ENCODE results near the gene PCCA. TPM values are rescaled to one million over a fixed set of nuclear protein-coding genes. Genes with fewer than 3 reads are reported as not detected.
"Not testable (repeated sequence)": the region's sequence is repeated elsewhere in the genome, so short reads cannot be mapped to it uniquely, and the experiment has no call there.

PCCA gene
- total and polyA plus RNA-seq, 4 donors = 8.3 to 71.8 (median 22.8) TPM

DNA sequence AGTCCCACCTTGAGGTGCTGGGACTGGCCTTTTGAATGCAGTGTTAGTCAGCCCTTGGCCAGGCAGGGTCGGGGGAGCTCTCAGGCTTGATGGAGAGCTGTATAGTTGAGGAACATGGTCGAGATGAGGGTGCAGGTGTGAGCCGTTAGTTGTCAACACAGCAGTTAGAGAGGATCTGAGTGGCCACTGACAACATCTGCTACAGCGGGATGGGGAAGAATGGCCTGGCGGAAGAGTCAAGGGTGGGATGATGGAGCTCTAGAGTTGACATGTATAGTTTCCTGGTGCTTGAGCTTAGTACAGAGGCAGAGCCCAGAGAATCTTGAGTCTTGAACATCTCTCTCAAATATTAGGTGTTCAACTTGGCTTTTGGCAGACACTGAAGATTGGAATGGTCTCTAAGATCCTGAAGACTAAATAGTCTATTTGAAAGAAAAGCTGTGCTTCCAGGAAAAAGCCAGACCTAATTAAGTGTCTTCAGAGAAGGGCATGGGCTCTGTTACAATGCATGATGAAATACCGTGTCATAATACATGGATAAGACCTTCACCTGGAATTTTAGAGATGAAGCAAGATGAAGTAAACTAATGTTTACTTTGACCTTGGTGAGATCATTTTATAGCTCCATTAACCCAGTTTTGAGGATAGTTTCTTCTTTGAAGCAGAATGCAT lies 9.7 kb downstream of the PCCA start:
- Histone ChIP-seq H3K36me3 (ENCODE audit: control insufficient read depth in 4 of 4, insufficient read depth in 4 of 4, low read length in 4 of 4) (peaks cover 0 to 5% (median 2%) of the 10 kb centered on the region in 4 donors), H3K9ac (ENCODE audit: insufficient read depth in 1 of 2, low read length in 2 of 2) (no peak overlapping the region), H3K27ac (ENCODE audit: low read depth in 1 of 2, low read length in 1 of 2) (no peak overlapping the region), H3K27me3 (ENCODE audit: control insufficient read depth in 3 of 3, insufficient read depth in 3 of 3, low read length in 2 of 3) (no peaks in the 10 kb centered on the region), H3K9me3 (ENCODE audit: control insufficient read depth in 4 of 4, insufficient read depth in 3 of 4, low read length in 3 of 4) (no peaks in the 10 kb centered on the region), H3K4me1 (ENCODE audit: control insufficient read depth in 5 of 5, insufficient read depth in 5 of 5, low read length in 5 of 5) (peaks cover 0 to 17% (median 7%) of the 10 kb centered on the region in 5 donors), H3K4me3 (no peak overlapping the region)
- no peak for TF ChIP-seq CTCF (IDR thresholded peaks at IDR 0.05; ENCODE audit: control extremely low read depth, extremely low read depth)
- DNase-seq = peak in 1 of 3 donors; percentile 13
- WGBS, 2 donors = 93 to 97% methylated on average over 6 of the region's 6 CpGs
- ATAC-seq (ENCODE audit: insufficient read depth, low FRiP score) = no peak

- not testable (repeated sequence) for H3K9me3 ChIP-seq (ENCODE audit: control insufficient read depth in 4 of 4, insufficient read depth in 3 of 4, low read length in 3 of 4); H3K27ac ChIP-seq (ENCODE audit: low read depth in 1 of 2, low read length in 1 of 2); ATAC-seq (ENCODE audit: insufficient read depth, low FRiP score); H3K4me3 ChIP-seq; H3K36me3 ChIP-seq (ENCODE audit: control insufficient read depth in 4 of 4, insufficient read depth in 4 of 4, low read length in 4 of 4); H3K9ac ChIP-seq (ENCODE audit: insufficient read depth in 1 of 2, low read length in 2 of 2); H3K27me3 ChIP-seq (ENCODE audit: control insufficient read depth in 3 of 3, insufficient read depth in 3 of 3, low read length in 2 of 3); DNase-seq
- peaks cover 0 to 17% (median 7%) of the 10 kb centered on the region in 5 donors for H3K4me1 ChIP-seq (ENCODE audit: control insufficient read depth in 5 of 5, insufficient read depth in 5 of 5, low read length in 5 of 5)
- 91% methylated on average over 8 of the region's 8 CpGs for whole genome bisulfite sequencing, 2 donors
Measured at GRCh38 chr13:100099117-100099445, 10.2 kb downstream of the PCCA start.

- 47 to 72% methylated on average over 10 of the region's 10 CpGs for WGBS, 2 donors
- Histone ChIP-seq H3K4me3 (no peak overlapping the region), H3K9ac (ENCODE audit: insufficient read depth in 1 of 2, low read length in 2 of 2) (no peak overlapping the region), H3K27me3 (ENCODE audit: control insufficient read depth in 3 of 3, insufficient read depth in 3 of 3, low read length in 2 of 3) (no peaks in the 10 kb centered on the region), H3K4me1 (ENCODE audit: control insufficient read depth in 5 of 5, insufficient read depth in 5 of 5, low read length in 5 of 5) (peaks cover 0 to 17% (median 7%) of the 10 kb centered on the region in 5 donors), H3K9me3 (ENCODE audit: control insufficient read depth in 4 of 4, insufficient read depth in 3 of 4, low read length in 3 of 4) (no peaks in the 10 kb centered on the region), H3K36me3 (ENCODE audit: control insufficient read depth in 4 of 4, insufficient read depth in 4 of 4, low read length in 4 of 4) (peaks cover 2 to 10% (median 4%) of the 10 kb centered on the region in 4 donors), H3K27ac (ENCODE audit: low read depth in 1 of 2, low read length in 1 of 2) (no peak overlapping the region)
- no peak for TF ChIP-seq CTCF (IDR thresholded peaks at IDR 0.05; ENCODE audit: control extremely low read depth, extremely low read depth)
- DNase-seq (peak; percentile 37 to 86 (median 84)), ATAC-seq (ENCODE audit: insufficient read depth, low FRiP score) (peak; percentile 43)
Measured at GRCh38 chr13:100100115-100100879, 11.4 kb downstream of the PCCA start.

DNA sequence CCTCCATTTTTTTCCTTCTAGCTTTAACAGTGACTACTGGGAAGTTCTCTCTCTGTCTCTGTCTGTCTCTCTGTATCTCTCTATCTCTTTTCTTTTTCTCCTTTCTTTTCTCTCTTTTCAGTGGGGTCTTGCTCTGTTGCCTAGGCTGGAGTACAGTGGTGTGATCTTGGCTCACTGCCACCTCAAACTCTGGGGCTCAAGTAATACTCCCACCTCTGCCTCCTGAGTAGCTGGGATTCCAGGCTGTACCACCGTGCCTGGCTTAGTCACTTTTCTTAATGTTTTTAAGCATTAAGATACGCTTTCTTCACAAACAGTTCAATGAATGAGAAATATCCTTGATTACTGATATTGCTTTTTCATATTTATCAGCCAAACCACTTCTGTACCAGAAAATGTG lies 13.1 kb downstream of the PCCA start:
- ATAC-seq (ENCODE audit: insufficient read depth, low FRiP score) (no peak), DNase-seq (no peak)
- WGBS, 2 donors = 89 to 91% methylated on average over 2 of the region's 2 CpGs
- H3K4me3 ChIP-seq = no peak overlapping the region
- no peak overlapping the region for H3K27ac ChIP-seq (ENCODE audit: low read depth in 1 of 2, low read length in 1 of 2)
- H3K9me3 ChIP-seq (ENCODE audit: control insufficient read depth in 4 of 4, insufficient read depth in 3 of 4, low read length in 3 of 4) = no peaks in the 10 kb centered on the region
- no peak overlapping the region for H3K9ac ChIP-seq (ENCODE audit: insufficient read depth in 1 of 2, low read length in 2 of 2)
- no peaks in the 10 kb centered on the region for H3K27me3 ChIP-seq (ENCODE audit: control insufficient read depth in 3 of 3, insufficient read depth in 3 of 3, low read length in 2 of 3)
- H3K4me1 ChIP-seq (ENCODE audit: control insufficient read depth in 5 of 5, insufficient read depth in 5 of 5, low read length in 5 of 5) = peaks cover 0 to 17% (median 7%) of the 10 kb centered on the region in 5 donors
- TF ChIP-seq CTCF (IDR thresholded peaks at IDR 0.05; ENCODE audit: control extremely low read depth, extremely low read depth) = no peak
- peaks cover 2 to 10% (median 4%) of the 10 kb centered on the region in 4 donors for H3K36me3 ChIP-seq (ENCODE audit: control insufficient read depth in 4 of 4, insufficient read depth in 4 of 4, low read length in 4 of 4)

All from lung (tissue), 12 donors.